Mesothelial cell of epicardium (in vitro differentiated cells): ENCODE results near the gene ALDH1A2. TPM values are rescaled to one million over a fixed set of nuclear protein-coding genes. Genes with fewer than 3 reads are reported as not detected.
"Not testable (repeated sequence)": the region's sequence is repeated elsewhere in the genome, so short reads cannot be mapped to it uniquely, and the experiment has no call there.

Experiments
- DNase-seq, 2 experiments: peaks; one replicate each; pipeline ENCODE4 v3.0.0; 2021; ENCODE audit warnings: low spot score in 2 of 2; ENCODE audit not compliant: unreplicated experiment in 2 of 2
- H3K27ac Mint-ChIP-seq: 2 replicates; pipeline ENCODE4 v1.8.0; 2021; ENCODE audit warnings: mixed read lengths
- H3K27me3 Mint-ChIP-seq: 2 replicates; pipeline ENCODE4 v1.8.0; 2021; ENCODE audit warnings: low read depth, mixed read lengths
- H3K36me3 Mint-ChIP-seq: 2 replicates; pipeline ENCODE4 v1.8.0; 2021; ENCODE audit warnings: mixed read lengths
- H3K4me1 Mint-ChIP-seq: 2 replicates; pipeline ENCODE4 v1.8.0; 2021; ENCODE audit warnings: mixed read lengths
- H3K4me3 Mint-ChIP-seq: 2 replicates; pipeline ENCODE4 v1.8.0; 2021; ENCODE audit warnings: mild to moderate bottlenecking, moderate library complexity, mixed read lengths
- H3K9me3 Mint-ChIP-seq: 2 replicates; pipeline ENCODE4 v1.8.0; 2021; ENCODE audit warnings: mixed read lengths
- total RNA-seq: library from RNA; stranded (reverse); gene quantifications from 3 replicates; pipeline ENCODE4 v1.2.1, GENCODE V29; 2021
- TF ChIP-seq, protein P1 (sequence below): fragments of 200-600 bp; sonication (generic); IDR thresholded peaks from one replicate; pipeline ENCODE4 v1.5.0; 2021; ENCODE audit warnings: antibody characterized with exemption; ENCODE audit not compliant: unreplicated experiment

The ALDH1A2 gene
- total RNA-seq, 1 donor from 2014 or later, result 26.2 TPM

- TF ChIP-seq, protein P1, sequence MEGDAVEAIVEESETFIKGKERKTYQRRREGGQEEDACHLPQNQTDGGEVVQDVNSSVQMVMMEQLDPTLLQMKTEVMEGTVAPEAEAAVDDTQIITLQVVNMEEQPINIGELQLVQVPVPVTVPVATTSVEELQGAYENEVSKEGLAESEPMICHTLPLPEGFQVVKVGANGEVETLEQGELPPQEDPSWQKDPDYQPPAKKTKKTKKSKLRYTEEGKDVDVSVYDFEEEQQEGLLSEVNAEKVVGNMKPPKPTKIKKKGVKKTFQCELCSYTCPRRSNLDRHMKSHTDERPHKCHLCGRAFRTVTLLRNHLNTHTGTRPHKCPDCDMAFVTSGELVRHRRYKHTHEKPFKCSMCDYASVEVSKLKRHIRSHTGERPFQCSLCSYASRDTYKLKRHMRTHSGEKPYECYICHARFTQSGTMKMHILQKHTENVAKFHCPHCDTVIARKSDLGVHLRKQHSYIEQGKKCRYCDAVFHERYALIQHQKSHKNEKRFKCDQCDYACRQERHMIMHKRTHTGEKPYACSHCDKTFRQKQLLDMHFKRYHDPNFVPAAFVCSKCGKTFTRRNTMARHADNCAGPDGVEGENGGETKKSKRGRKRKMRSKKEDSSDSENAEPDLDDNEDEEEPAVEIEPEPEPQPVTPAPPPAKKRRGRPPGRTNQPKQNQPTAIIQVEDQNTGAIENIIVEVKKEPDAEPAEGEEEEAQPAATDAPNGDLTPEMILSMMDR, result no peak
- H3K27ac Mint-ChIP-seq, result no peak overlapping the region
- no peak overlapping the region for H3K4me3 Mint-ChIP-seq
- peaks cover 1% of the 10 kb centered on the region for H3K27me3 Mint-ChIP-seq
- H3K9me3 Mint-ChIP-seq, result peaks cover 30% of the 10 kb centered on the region
- peaks cover 2% of the 10 kb centered on the region for H3K36me3 Mint-ChIP-seq
- H3K4me1 Mint-ChIP-seq, result no peaks in the 10 kb centered on the region
- no peak for DNase-seq
Measured at GRCh38 chr15:58086491-58086890, 21.0 kb upstream of the ALDH1A2 start.

- Mint-ChIP-seq H3K9me3 (peaks cover 10% of the 10 kb centered on the region), H3K27me3 (no peaks in the 10 kb centered on the region), H3K27ac (no peak overlapping the region), H3K4me1 (peaks cover 7% of the 10 kb centered on the region), H3K4me3 (no peak overlapping the region), H3K36me3 (no peaks in the 10 kb centered on the region)
- no peak for DNase-seq
- TF ChIP-seq, protein P1, result no peak
Measured at GRCh38 chr15:58083526-58083925, 18.0 kb upstream of the ALDH1A2 start.

DNA sequence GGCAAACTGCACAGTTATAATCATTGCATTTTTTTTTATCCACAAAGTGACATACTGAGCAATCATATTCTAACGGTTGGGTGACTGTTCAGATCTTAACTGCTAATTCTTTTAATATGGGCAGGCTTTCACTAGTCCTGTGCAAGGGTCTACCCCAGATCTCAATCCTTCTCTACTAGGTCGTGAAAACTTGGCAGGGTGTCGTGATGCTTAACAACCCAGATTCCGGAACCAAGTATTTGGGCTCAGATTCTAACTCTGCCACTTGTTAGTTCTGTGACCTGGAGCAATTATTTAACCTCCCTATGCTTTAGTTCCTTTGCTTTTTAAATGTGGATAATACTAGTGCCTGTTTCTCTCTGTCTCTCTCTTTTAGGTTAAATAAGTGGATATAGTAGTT is 16.4 kb upstream of the ALDH1A2 start:
- H3K4me3 Mint-ChIP-seq, result no peak overlapping the region
- no peak overlapping the region for H3K27ac Mint-ChIP-seq
- peaks cover 7% of the 10 kb centered on the region for H3K4me1 Mint-ChIP-seq
- TF ChIP-seq, protein P1, result no peak
- no peak for DNase-seq
- H3K9me3 Mint-ChIP-seq, result peaks cover 3% of the 10 kb centered on the region
- no peaks in the 10 kb centered on the region for H3K27me3 Mint-ChIP-seq
- no peaks in the 10 kb centered on the region for H3K36me3 Mint-ChIP-seq

DNA sequence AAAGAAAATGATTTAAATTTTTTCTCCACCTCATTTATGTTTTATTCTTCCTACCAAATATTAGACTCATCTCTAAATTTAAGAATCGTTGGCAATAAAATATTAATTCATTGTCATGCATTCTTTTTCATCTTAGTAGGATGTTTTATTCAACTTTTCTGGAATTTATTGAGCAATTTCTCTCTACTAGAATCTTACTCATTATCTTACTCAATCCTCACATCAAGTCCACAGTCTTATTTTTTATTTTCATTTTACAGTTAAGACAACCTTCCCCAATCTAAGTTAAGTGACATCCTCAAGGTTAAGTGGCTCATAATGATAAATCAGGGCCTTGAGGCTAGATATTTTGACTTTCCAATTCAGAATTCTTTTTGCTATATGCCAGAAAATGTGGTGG is 15.9 kb upstream of the ALDH1A2 start:
- TF ChIP-seq, protein P1, result no peak
- DNase-seq, result no peak
- no peak overlapping the region for H3K27ac Mint-ChIP-seq
- H3K36me3 Mint-ChIP-seq, result no peaks in the 10 kb centered on the region
- peaks cover 7% of the 10 kb centered on the region for H3K4me1 Mint-ChIP-seq
- no peaks in the 10 kb centered on the region for H3K9me3 Mint-ChIP-seq
- no peak overlapping the region for H3K4me3 Mint-ChIP-seq
- no peaks in the 10 kb centered on the region for H3K27me3 Mint-ChIP-seq

DNA sequence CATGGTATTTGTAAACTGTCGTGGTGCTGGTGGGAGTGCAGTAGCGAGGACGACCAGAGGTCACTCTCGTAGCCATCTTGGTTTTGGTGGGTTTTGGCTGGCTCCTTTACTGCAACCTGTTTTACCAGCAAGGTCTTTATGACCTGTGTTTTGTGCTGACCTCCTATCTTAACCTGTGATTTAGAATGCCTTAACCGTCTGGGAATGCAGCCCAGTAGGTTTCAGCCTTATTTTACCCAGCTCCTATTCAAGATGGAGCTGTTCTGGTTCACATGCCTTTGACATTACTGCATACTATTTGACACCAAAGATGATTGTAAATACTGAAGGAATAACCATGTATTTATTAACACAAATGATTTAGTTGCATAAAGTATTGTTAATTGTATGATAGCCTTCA is 15.4 kb upstream of the ALDH1A2 start:
- not testable (repeated sequence) for H3K9me3 Mint-ChIP-seq, H3K27ac Mint-ChIP-seq

DNA sequence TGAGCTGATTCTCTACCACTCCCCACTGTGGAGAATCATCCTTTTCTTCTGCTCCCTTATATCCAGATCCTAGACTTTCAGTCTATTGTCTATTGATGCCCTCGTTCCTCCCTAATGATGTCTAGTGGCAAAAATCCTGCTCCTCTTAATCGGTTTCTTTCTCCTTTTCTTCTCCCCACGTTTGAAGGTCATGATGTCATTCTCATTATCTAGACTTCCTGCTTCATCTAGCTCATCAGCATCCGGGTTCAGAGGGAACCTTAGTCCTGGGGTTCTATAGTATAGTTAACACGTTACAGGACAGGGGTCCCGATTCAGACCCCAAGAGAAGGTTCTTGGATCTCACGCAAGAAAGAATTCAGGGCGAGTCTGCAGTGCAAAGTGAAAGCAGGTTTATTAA is 14.9 kb upstream of the ALDH1A2 start:
- Mint-ChIP-seq H3K9me3 (no peaks in the 10 kb centered on the region), H3K27ac (no peak overlapping the region), H3K4me3 (no peak overlapping the region), H3K27me3 (no peaks in the 10 kb centered on the region), H3K36me3 (no peaks in the 10 kb centered on the region), H3K4me1 (peaks cover 7% of the 10 kb centered on the region)
- no peak for DNase-seq
- TF ChIP-seq, protein P1, result no peak

More for the DNA sequence above, 15.4 kb upstream of the ALDH1A2 start:
- H3K4me3 Mint-ChIP-seq, H3K4me1 Mint-ChIP-seq, H3K27me3 Mint-ChIP-seq, H3K36me3 Mint-ChIP-seq, DNase-seq: not testable (repeated sequence)
